ENCODE data around the gene OR52B6. TPM values are rescaled to one million over a fixed set of nuclear protein-coding genes. Genes with fewer than 3 reads are reported as not detected.

The OR52B6 gene
- total and polyA plus RNA-seq, 2 of the 13 experiments (the other 11 are each of a cell fraction or from before 2014, with no cell fraction given), result not detected

DNA sequence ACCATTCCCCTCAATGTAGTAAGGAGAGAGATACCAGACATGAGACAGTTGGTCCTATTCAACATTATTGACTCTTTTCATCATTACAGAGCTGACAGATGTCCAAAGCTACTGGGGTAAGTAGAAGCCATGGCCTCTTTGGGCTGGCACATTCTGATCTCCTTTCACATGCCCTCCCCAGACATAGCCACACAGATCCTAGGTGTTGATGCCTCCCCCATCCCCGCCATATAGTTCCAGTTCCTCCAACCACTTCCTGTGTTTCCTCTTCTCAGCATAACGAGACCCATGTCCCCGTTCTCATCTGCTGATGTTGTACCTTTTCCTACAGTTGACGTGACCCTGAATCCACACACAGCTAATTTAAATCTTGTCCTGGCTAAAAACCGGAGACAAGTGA, 29.8 kb downstream of the OR52B6 start:
- H3K4me2 ChIP-seq (ENCODE audit: low read depth, low read length), result no peak overlapping the region
- ChIA-PET CTCF (ENCODE audit: low intra/inter-chr PET ratio, low total read pairs) (no interaction called here), POLR2A (no interaction called here)
- no peaks in the 10 kb centered on the region for H3K79me2 ChIP-seq (ENCODE audit: insufficient read depth, low read length)
- H3K4me1 ChIP-seq (ENCODE audit: insufficient read depth, low read length), result no peaks in the 10 kb centered on the region
- H4K20me1 ChIP-seq (ENCODE audit: insufficient read depth, low read length), result no peaks in the 10 kb centered on the region
- no peak overlapping the region for H3K27ac ChIP-seq (ENCODE audit: extremely low read length, insufficient read depth, low read length)
- no peak overlapping the region for H2AFZ ChIP-seq (ENCODE audit: low read length)
- H3K4me3 ChIP-seq (replicated peaks in 1 of 3; ENCODE audit: insufficient read depth in 1 of 3, low read depth in 2 of 3, low read length in 3 of 3), result no peak overlapping the region
- no TSS peak for BruUV-seq (replicated peaks)
- in situ Hi-C loops (cut with HindIII; ENCODE audit: extremely low pct_ligation_motif_present, low pct_unique_long_range_greater_than_20kb) (no loop called here), intact Hi-C loops (cut with micrococcal nuclease; ENCODE audit: unreplicated experiment) (no loop called here)
- DNase-seq (ENCODE audit: low spot score), result no peak
- ATAC-seq, result no peak
- H3K36me3 ChIP-seq (replicated peaks in 1 of 2; ENCODE audit: control insufficient read depth in 1 of 2, insufficient read depth in 2 of 2, low read length in 2 of 2), result no peaks in the 10 kb centered on the region
- WGBS (ENCODE audit: low lambda C conversion rate), result 4% methylated on average over 5 of the region's 5 CpGs
- no peak for TF ChIP-seq ZNF598 (CRISPR knock-in tag; IDR thresholded peaks at IDR 0.05; ENCODE audit: borderline replicate concordance)
- no peak for TF ChIP-seq FOXC1 (CRISPR knock-in tag; IDR thresholded peaks at IDR 0.05; ENCODE audit: borderline replicate concordance)
- TF ChIP-seq ZNF678 (CRISPR knock-in tag; IDR thresholded peaks at IDR 0.05), result no peak
- no peak for TF ChIP-seq HHEX (CRISPR knock-in tag; IDR thresholded peaks at IDR 0.05)
- TF ChIP-seq, protein P1, sequence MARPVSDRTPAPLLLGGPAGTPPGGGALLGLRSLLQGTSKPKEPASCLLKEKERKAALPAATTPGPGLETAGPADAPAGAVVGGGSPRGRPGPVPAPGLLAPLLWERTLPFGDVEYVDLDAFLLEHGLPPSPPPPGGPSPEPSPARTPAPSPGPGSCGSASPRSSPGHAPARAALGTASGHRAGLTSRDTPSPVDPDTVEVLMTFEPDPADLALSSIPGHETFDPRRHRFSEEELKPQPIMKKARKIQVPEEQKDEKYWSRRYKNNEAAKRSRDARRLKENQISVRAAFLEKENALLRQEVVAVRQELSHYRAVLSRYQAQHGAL (CRISPR knock-in tag; IDR thresholded peaks at IDR 0.05; ENCODE audit: not compliant biosample characterization), result no peak
- TF ChIP-seq ZNF496 (CRISPR knock-in tag; IDR thresholded peaks at IDR 0.05; ENCODE audit: insufficient replicate concordance), result no peak
- TF ChIP-seq, protein P2, sequence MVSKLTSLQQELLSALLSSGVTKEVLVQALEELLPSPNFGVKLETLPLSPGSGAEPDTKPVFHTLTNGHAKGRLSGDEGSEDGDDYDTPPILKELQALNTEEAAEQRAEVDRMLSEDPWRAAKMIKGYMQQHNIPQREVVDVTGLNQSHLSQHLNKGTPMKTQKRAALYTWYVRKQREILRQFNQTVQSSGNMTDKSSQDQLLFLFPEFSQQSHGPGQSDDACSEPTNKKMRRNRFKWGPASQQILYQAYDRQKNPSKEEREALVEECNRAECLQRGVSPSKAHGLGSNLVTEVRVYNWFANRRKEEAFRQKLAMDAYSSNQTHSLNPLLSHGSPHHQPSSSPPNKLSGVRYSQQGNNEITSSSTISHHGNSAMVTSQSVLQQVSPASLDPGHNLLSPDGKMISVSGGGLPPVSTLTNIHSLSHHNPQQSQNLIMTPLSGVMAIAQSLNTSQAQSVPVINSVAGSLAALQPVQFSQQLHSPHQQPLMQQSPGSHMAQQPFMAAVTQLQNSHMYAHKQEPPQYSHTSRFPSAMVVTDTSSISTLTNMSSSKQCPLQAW (CRISPR knock-in tag; IDR thresholded peaks at IDR 0.05), result no peak
- TF ChIP-seq, protein P3, sequence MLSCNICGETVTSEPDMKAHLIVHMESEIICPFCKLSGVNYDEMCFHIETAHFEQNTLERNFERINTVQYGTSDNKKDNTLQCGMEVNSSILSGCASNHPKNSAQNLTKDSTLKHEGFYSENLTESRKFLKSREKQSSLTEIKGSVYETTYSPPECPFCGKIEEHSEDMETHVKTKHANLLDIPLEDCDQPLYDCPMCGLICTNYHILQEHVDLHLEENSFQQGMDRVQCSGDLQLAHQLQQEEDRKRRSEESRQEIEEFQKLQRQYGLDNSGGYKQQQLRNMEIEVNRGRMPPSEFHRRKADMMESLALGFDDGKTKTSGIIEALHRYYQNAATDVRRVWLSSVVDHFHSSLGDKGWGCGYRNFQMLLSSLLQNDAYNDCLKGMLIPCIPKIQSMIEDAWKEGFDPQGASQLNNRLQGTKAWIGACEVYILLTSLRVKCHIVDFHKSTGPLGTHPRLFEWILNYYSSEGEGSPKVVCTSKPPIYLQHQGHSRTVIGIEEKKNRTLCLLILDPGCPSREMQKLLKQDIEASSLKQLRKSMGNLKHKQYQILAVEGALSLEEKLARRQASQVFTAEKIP (CRISPR knock-in tag; IDR thresholded peaks at IDR 0.05; ENCODE audit: borderline replicate concordance), result no peak
- TF ChIP-seq, protein P4, sequence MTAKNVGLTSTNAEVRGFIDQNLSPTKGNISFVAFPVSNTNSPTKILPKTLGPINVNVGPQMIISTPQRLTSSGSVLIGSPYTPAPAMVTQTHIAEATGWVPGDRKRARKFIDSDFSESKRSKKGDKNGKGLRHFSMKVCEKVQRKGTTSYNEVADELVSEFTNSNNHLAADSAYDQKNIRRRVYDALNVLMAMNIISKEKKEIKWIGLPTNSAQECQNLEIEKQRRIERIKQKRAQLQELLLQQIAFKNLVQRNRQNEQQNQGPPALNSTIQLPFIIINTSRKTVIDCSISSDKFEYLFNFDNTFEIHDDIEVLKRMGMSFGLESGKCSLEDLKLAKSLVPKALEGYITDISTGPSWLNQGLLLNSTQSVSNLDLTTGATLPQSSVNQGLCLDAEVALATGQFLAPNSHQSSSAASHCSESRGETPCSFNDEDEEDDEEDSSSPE (CRISPR knock-in tag; IDR thresholded peaks at IDR 0.05), result no peak
- TF ChIP-seq FOXK1 (CRISPR knock-in tag; IDR thresholded peaks at IDR 0.05; ENCODE audit: borderline replicate concordance, low read depth), result no peak
- TF ChIP-seq ADNP (CRISPR knock-in tag; IDR thresholded peaks at IDR 0.05), result no peak
- no peak for TF ChIP-seq STAT5B (CRISPR knock-in tag; IDR thresholded peaks at IDR 0.05)
- TF ChIP-seq, protein P5, sequence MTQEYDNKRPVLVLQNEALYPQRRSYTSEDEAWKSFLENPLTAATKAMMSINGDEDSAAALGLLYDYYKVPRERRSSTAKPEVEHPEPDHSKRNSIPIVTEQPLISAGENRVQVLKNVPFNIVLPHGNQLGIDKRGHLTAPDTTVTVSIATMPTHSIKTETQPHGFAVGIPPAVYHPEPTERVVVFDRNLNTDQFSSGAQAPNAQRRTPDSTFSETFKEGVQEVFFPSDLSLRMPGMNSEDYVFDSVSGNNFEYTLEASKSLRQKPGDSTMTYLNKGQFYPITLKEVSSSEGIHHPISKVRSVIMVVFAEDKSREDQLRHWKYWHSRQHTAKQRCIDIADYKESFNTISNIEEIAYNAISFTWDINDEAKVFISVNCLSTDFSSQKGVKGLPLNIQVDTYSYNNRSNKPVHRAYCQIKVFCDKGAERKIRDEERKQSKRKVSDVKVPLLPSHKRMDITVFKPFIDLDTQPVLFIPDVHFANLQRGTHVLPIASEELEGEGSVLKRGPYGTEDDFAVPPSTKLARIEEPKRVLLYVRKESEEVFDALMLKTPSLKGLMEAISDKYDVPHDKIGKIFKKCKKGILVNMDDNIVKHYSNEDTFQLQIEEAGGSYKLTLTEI (CRISPR knock-in tag; conservative IDR thresholded peaks at IDR 0.05), result no peak
- TF ChIP-seq, protein P6, sequence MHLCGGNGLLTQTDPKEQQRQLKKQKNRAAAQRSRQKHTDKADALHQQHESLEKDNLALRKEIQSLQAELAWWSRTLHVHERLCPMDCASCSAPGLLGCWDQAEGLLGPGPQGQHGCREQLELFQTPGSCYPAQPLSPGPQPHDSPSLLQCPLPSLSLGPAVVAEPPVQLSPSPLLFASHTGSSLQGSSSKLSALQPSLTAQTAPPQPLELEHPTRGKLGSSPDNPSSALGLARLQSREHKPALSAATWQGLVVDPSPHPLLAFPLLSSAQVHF (CRISPR knock-in tag; IDR thresholded peaks at IDR 0.05), result no peak
- H3K27me3 ChIP-seq (ENCODE audit: control insufficient read depth in 1 of 2, insufficient read depth in 2 of 2, low read length in 2 of 2), result peaks cover 0 to 1% of the 10 kb centered on the region in 2 experiments; a peak in 2 of 5 replicates
- FAIRE-seq, result no peak
- no peak overlapping the region for H3K9ac ChIP-seq (ENCODE audit: insufficient read depth, low read depth, low read length)
- H3K9me3 ChIP-seq (ENCODE audit: low read length), result no peaks in the 10 kb centered on the region
